HepG2 (cell line): ENCODE results near the gene FUBP3.

Experiments
- EP300 ChIP-seq, 3 experiments: sonication (generic) in 1 of 3; formaldehyde crosslinking in 1 of 3; IDR thresholded peaks; 2 replicates each; pipeline versions ENCODE4 v1.5.1 to v1.6.1; 2011 to 2020; ENCODE audit warnings: low read depth in 2 of 3, low read length in 2 of 3, borderline replicate concordance in 1 of 3, improper control_type of control experiment in 1 of 3, mild to moderate bottlenecking in 1 of 3, missing genetic modification reagents in 1 of 3, moderate library complexity in 1 of 3
- MXI1 ChIP-seq: IDR thresholded peaks from 3 replicates; pipeline ENCODE4 v1.6.1; 2012; ENCODE audit warnings: low read depth, low read length, inconsistent platforms, borderline replicate concordance

DNA sequence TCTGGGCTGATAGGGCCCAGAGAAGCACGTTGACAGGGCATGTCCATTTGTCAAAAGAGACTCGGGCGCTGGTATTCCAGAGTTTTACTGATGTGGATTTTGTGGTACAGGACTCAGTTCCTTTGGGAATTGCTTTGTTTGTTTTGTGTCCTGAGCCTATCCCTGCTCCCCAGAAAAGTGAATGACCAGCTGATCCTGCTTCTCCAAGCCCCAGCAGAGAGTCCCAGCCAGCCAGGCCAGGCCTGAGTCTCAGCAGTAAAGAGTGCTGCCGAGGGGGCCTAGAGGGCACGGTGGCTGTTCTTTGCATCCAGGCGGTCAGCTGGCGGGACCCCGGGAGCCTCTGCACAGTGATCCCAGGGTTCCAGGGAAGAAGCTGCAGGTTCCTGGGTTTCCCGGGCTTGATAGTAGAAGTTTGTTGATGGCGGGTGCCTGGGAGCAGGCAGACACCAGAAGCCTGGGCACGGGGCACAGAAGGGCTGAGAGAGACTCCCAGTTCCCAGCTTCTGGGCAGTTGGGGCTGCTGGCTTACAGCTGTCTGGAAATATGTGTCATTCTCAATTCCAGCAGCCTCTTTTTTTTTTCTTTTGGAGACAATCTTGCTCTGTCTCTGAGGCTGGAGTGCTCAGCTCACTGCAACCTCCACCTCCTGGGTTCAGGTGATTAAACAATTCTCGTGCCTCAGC lies 93.7 kb downstream of the FUBP3 start:
- TF ChIP-seq MXI1: no peak
- TF ChIP-seq EP300 (IDR thresholded peaks at IDR 0.05; ENCODE audit: low read depth in 2 of 2, low read length in 2 of 2): no peak
- no peak for TF ChIP-seq EP300 (CRISPR knock-in tag; IDR thresholded peaks at IDR 0.05; ENCODE audit: borderline replicate concordance)
